AG10803 (cell line): ENCODE data around the gene IL22RA1.

ENCODE experiments used
- DNase-seq: peaks from one replicate; pipeline ENCODE4 v3.0.0; 2010; ENCODE audit warnings: low read depth
- H3K4me3 ChIP-seq: 2 replicates; pipeline ENCODE4 v1.5.1; 2011; ENCODE audit warnings: mild to moderate bottlenecking, low read length, control low read depth
- CTCF ChIP-seq: conservative IDR thresholded peaks from 2 replicates; pipeline ENCODE4 v1.5.1; 2011; ENCODE audit warnings: mild to moderate bottlenecking, low read length, control low read depth, inconsistent platforms

Gene IL22RA1

GRCh38 chr1:24147816-24148215 is 4.9 kb upstream of the IL22RA1 start:
- H3K4me3 ChIP-seq: no peak overlapping the region
- DNase-seq: no peak
- no peak for TF ChIP-seq CTCF

GRCh38 chr1:24147194-24147593 is 4.3 kb upstream of the IL22RA1 start:
- no peak overlapping the region for H3K4me3 ChIP-seq
- no peak for DNase-seq
- no peak for TF ChIP-seq CTCF

GRCh38 chr1:24141311-24141997 is 1.5 kb downstream of the IL22RA1 start:
- DNase-seq: peak; percentile 39
- no peak overlapping the region for H3K4me3 ChIP-seq
- TF ChIP-seq CTCF: no peak

- no peak for DNase-seq
- no peak for TF ChIP-seq CTCF
- no peak overlapping the region for H3K4me3 ChIP-seq
Measured at GRCh38 chr1:24140741-24141181, 2.2 kb downstream of the IL22RA1 start.

GRCh38 chr1:24139841-24140425 is 3.0 kb downstream of the IL22RA1 start:
- DNase-seq: no peak
- H3K4me3 ChIP-seq: no peak overlapping the region
- TF ChIP-seq CTCF: no peak

- H3K4me3 ChIP-seq: no peak overlapping the region
- no peak for TF ChIP-seq CTCF
- no peak for DNase-seq
Measured at GRCh38 chr1:24139222-24139489, 3.8 kb downstream of the IL22RA1 start.

GRCh38 chr1:24138476-24139221 is 4.3 kb downstream of the IL22RA1 start:
- TF ChIP-seq CTCF: no peak
- DNase-seq: no peak
- no peak overlapping the region for H3K4me3 ChIP-seq
